Effector CD8-positive, alpha-beta T cell (primary cell): ENCODE results near the gene STX5.
"Not testable (repeated sequence)": the region's sequence is repeated elsewhere in the genome, so short reads cannot be mapped to it uniquely, and the experiment has no call there.

Experiments used
- DNase-seq: peaks from one replicate; lab custom pipeline; 2025; lab: John Stamatoyannopoulos, UW
- total RNA-seq, 4 experiments: gene quantifications; one replicate each; lab custom pipeline; 2026; lab: John Stamatoyannopoulos, UW

STX5 gene
- 68.4 to 93.9 (median 69.0) reads per million in 4 experiments for total RNA-seq

- peak; percentile 100 for DNase-seq
These were observed at the start of gene STX5 for GRCh38 chr11:62831520-62832335. Gene STX5, minus strand, starts transcription at chr11:62832051. Its CDS starts 808 bp downstream, at chr11:62831243.

DNA sequence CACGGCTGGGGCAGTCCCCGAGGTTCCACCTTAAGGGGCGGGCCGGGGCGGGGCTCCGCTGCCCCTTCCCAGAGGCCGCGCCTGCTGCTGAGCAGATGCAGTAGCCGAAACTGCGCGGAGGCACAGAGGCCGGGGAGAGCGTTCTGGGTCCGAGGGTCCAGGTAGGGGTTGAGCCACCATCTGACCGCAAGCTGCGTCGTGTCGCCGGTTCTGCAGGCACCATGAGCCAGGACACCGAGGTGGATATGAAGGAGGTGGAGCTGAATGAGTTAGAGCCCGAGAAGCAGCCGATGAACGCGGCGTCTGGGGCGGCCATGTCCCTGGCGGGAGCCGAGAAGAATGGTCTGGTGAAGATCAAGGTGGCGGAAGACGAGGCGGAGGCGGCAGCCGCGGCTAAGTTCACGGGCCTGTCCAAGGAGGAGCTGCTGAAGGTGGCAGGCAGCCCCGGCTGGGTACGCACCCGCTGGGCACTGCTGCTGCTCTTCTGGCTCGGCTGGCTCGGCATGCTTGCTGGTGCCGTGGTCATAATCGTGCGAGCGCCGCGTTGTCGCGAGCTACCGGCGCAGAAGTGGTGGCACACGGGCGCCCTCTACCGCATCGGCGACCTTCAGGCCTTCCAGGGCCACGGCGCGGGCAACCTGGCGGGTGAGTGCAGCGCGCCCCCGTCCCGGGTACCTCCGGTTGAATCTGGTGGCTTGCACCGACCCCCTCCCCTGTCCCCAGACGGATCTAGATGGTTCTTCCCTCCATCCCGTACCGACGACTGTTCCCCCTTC lies 49.1 kb upstream of the STX5 start, which contains the start of gene SLC3A2:
SLC3A2 (plus strand) TSS at position 94 of the 776 bp plus-strand sequence; CDS start at position 222, 128 bp downstream.
- peak; percentile 75 for DNase-seq

DNA sequence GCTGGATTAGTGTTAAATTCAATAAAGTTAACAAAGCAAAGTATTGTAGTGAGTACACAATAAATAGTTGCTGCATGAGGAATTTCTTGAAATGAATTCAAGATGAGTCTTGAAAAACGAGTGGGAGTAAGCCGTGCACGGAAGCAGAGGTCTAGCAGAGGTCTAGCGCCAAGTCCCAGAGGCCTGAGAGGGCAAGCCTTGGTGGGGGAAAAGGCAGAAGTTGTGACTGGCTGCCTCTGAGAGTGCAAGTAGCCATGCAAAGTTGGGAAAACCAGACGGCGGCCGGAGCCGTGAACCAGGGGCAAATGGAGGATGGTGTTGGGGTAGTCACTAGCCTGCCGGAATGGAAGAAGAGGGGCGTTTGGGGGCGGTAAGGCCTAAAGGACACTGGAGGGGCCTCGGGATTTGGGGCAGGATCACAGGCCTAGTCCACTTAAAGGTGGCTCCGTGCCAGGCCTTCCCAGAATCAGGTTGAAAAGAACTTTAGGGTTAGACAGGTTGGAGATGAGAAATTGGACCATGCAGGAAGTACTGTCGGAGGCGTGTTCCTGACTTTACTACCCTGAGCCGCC lies 48.5 kb upstream of the STX5 start:
- DNase-seq, result no peak

GRCh38 chr11:62879235-62879978 lies 47.6 kb upstream of the STX5 start:
- DNase-seq, result no peak

DNA sequence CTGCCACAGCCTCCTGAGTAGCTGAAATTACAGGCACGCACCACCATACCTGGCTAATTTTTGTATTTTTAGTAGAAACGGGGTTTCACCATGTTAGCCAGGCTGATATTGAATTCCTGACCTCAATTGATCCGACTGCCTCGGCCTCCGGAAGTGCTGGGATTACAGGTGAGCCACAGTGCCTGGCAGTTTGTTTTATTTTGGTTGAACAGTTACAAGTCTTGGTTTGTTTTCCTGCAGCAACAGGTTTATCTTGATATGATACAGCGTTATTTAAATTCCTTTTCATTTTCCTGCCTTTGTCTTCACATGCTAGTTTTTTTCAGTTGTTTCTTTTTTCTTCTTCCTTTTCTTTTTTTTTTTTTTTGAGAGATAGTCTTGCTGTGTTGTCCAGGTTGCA lies 44.9 kb upstream of the STX5 start:
- DNase-seq, result no peak

GRCh38 chr11:62875698-62876478 lies 44.0 kb upstream of the STX5 start:
- no peak for DNase-seq

- DNase-seq, result no peak
These were observed 43.0 kb upstream of the STX5 start for GRCh38 chr11:62874851-62875250.

- no peak for DNase-seq
These were observed 33.8 kb upstream of the STX5 start for GRCh38 chr11:62865635-62866034.

DNA sequence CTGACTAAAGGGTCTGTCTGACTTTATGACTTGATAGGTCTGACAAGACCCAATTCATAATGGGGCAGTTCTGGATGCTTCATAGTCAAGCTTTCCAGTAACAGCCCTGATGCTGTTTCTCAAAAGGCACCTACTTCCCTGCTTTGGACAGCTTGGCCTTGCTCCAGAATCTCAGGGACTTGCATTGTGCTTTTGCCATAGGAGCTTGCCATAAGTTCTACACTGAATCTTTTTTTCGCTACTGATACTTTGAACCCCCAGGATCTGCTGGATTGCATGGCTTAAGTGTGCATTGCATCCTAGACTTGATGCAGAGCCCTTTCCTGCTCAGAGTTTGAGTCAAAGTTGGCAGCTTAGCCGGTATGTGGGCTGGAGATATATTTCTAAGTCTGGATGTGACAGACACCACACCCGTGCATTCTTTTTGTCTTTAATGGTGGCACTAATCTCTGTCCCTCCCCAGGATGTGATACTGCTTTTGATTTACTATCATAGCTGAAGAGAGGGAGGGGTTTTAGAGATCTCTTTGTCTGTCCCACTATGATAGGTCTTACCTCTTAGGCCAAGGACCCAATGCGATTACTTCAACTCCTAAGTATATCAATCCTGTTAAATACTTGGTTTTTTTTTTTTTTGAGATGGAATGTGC lies 32.0 kb upstream of the STX5 start:
- DNase-seq, result no peak

DNA sequence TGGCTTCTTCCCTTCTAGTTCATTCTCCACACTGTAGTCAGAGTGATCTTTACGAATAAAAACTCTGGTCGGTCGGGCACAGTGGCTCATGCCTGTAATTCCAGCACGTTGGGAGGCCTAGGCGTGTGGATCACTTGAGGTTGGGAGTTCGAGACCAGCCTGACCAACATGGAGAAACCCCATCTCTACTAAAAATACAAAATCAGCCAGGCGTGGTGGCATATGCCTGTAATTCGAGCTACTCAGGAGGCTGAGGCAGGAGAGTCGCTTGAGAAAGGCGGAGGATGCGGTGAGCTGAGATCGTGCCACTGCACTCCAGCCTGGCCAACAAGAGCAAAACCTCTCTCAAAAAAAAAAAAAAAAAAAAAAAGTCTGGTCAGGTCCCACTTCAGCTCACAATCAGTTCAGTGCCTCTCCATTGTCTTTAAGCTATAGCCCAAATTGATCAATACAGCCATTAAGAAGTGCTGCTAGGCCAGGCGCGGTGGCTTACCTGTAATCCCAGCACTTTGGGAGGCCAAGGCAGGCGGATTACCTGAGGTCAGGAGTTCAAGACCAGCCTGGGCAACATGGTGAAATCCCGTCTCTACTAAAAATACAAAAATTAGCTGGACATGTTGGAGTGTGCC lies 29.8 kb upstream of the STX5 start:
- not testable (repeated sequence) for DNase-seq

DNA sequence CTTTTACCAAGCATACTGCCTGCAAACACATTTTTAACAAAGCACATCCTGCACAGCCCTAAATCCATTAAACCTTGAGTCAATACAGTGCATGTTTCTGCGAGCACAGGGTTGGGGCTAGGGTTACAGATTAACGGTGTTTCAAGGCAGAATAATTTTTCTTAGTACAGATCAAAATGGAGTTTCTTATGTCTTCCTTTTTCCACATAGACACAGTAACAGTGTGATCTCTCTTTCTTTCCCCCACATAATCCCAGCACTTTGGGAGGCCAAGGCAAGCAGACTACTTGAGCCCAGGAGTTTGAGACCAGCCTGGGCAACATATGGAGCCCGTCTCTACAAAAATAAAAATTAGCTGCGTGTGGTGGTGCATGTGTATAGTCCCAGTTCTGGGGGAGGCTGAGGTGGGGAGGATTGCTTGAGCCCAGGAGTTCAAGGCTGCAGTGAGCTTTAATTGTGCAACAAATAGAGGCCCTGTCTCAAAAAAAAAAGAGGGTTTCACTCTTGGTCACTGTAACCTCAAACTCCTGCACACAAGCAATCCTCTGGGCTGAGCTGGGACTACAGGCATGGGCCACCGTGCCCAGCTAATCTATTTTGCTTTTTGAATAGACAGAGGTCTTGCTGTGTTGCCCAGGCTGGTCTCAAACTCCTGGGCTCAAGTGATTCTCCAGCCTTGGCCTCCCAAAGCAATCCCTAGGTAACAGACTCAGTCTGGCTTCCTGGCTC lies 29.1 kb upstream of the STX5 start:
- no peak for DNase-seq

DNA sequence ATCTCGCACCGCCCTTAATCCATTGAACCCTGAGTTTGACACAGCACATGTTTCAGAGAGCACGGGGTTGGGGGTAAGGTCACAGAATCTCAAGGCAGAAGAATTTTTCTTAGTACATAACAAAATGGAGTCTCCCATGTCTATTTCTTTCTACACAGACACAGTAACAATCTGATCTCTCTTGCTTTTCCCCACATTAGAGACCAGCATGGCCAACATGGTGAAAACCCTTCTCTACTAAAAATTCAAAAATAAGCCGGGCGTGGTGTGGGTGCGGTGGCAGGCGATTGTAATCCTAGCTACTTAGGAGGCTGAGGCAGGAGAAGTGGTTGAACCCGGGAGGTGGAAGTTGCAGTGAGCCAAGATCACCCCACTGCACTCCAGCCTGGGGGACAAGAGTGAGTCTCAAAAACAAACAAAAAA lies 27.4 kb upstream of the STX5 start:
- DNase-seq, result not testable (repeated sequence)

DNA sequence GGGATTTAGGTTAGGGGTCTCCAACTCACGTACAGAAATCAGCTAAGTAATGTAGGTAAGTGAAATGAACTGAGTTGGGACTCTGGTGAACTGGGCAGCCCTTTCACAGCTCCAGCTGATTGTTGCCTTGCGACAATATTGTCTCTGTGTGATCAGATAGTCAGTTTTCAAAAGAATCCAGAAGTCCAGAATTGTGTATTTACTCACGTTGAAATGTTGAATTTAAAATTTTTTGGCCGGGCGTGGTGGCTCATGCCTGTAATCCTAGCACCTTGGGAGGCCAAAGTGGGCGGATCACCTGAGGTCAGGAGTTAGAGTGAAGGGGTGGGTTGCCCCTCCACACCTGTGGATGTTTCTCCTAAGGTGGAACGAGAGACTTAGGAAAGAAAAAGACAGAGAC lies 26.4 kb upstream of the STX5 start:
- DNase-seq, result no peak

DNA sequence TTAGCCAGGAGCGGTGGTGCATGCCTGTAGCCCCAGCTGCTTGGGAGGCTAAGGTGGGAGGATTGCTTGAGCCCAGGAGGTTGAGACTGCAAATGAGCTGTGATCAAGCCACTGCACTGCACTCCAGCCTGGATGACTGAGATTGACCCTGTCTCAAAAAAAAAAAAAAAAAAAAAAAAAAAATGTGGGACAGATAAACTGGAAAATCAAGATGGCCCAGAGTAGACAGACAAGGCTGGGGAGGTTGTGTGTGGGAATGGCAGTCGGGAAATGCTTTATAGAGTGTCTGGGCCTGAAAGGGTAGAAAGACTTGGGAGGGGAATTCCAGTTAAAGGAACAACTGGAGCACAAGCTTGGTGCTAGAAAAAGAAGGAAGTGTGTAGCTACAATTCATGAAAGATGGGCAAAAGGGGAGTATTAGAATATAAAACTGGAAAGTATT lies 25.7 kb upstream of the STX5 start:
- DNase-seq, result no peak

GRCh38 chr11:62856333-62856895 lies 24.6 kb upstream of the STX5 start:
- DNase-seq, result no peak

DNA sequence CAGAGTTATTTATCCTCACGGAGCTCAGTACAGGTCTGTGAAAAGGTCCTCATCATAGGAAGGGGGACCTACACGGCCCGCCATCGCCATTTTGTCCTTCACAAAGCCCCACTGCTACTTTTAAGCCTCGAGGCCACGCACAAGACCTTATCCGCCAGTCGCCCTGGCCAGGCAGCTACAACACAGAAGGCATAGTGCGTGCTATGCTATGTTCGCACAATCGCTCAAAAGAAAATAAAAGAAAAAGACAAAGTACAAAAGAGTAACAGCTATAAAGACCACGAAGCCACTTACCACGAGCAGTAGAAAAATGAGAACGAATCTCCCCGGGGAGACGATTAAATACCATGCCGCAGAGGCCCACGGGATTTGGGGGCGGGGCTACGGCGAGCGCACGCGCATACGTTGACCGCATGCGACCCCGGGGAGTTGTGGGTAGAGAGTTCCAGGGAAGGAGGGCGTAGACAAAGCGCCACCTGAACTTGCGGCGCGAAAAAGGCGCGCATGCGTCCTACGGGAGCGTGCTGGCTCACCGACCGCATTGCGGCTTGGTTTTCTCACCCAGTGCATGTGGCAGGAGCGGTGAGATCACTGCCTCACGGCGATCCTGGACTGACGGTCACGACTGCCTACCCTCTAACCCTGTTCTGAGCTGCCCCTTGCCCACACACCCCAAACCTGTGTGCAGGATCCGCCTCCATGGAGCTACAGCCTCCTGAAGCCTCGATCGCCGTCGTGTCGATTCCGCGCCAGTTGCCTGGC lies 23.9 kb upstream of the STX5 start:
- DNase-seq, result peak; percentile 95

DNA sequence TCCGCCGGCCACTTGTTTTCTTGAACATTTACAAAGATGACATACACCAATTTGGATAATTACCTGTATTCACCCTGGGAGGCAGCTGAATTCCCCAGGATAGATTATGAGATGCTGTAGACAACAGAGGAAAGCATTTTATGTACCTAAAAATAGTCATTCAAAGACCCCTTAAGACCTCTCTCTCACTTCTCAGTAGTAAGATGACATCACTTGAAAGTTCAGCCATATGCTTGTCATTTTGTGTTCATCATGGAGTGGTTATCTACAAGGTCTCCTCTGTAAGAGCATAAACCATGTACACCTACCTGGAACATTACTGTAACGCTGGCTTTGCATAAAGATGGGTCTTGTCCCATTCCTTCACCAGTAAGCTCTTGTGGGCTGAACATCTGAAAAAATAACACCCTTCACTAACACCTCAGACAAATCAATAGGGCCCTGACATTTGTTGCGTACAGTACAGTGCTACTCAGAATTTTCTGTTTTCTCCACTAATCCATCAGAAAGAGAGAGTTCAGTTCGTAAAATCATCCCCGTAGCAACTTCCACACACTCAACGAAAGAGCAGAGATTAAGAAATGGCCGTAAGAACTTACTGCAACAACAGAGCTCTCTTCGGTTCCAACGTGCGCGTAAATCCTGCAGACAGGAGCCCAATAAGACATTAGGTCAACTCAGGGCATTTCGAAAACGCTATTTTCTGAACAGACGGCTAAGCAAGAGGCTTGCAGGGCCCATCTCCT lies 23.1 kb upstream of the STX5 start:
- DNase-seq, result no peak
